ENCODE results near the gene C9orf72.

C9orf72 gene

GRCh38 chr9:27537756-27538155 lies 35.5 kb downstream of the C9orf72 start:
- no peak for DNase-seq

DNA sequence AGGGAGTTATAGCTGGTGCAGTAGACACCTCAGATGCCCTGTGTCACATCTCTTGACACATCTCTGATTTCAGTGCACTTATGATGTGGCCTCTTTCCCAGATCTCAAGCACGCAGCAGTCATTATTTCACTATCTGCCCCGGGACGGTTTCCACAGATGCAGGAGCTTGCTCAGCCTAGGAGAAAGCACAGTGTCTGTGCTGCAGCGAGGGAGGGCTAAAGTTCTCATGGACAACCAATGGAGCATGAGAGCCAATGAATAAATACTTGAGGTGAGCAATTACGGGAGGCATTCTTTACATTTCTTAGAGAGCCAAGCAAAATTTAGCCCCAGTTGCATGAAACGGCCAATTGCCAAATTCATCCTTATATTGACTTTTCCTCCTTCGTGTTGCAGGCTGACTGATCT lies 36.2 kb downstream of the C9orf72 start:
- DNase-seq: no peak

- DNase-seq: no peak
These were observed 37.1 kb downstream of the C9orf72 start for GRCh38 chr9:27536168-27536567.

GRCh38 chr9:27535701-27536118 lies 37.6 kb downstream of the C9orf72 start:
- DNase-seq: no peak

GRCh38 chr9:27534658-27535209 lies 38.5 kb downstream of the C9orf72 start:
- no peak for DNase-seq

GRCh38 chr9:27534131-27534530 lies 39.1 kb downstream of the C9orf72 start:
- DNase-seq: no peak

DNA sequence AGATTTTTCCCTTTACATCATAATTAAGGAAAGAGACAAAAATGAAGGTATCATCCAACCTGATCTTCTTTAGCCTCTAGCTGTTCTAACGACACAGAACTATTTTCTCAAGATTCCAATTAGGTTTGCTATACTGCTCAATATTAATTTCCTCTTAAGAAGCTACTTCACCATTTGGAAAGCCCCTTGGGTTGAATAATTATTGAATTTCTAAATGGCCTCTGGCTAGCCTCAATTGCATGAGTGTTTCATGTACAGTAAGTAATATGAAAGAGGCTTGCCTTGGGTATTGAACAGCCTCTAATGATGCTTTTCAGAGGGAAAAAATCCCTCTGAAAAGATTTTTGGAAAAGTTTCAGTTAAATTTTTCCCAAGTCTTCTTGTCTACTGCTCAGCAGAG lies 40.0 kb downstream of the C9orf72 start:
- no peak for DNase-seq

- DNase-seq: no peak
These were observed 41.2 kb downstream of the C9orf72 start for GRCh38 chr9:27532046-27532445.

DNA sequence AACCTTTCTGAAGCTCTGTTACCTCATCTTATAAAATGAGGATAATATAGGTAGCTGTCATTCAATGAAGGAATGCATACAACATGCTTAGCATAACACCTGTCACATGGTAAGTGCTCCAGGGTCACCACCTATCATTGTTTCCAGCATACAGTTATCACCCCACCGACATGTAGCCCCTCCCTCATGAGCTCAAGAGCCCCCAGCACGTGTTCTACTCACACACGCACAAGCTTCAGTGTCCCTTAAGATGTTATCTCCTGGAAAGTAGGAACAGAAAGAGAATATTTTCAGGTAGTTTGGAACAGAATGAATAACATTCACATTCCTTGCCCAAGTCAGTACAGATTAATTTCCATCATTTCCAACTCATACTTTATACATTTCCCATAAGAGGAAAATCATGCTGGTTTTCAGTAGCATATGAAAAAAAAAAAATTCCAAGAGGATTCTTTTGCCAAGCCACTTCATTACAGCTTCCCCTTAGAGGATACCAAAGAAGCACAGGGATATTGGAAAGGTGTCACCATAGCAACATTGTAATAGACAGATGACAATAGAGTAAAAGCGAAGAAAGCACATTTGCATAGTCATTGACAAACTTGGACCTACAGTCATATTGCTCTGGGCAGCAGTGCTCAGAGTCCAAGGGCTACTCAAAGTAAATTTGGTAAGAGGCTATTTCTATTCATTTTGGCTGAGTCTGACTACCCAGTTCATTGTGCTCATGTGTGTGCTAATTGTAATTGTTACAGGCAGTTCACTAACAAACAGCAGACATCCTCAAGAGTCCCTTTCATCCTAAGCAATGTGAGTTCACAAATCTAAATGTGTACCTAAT lies 42.1 kb downstream of the C9orf72 start:
- no peak for DNase-seq

DNA sequence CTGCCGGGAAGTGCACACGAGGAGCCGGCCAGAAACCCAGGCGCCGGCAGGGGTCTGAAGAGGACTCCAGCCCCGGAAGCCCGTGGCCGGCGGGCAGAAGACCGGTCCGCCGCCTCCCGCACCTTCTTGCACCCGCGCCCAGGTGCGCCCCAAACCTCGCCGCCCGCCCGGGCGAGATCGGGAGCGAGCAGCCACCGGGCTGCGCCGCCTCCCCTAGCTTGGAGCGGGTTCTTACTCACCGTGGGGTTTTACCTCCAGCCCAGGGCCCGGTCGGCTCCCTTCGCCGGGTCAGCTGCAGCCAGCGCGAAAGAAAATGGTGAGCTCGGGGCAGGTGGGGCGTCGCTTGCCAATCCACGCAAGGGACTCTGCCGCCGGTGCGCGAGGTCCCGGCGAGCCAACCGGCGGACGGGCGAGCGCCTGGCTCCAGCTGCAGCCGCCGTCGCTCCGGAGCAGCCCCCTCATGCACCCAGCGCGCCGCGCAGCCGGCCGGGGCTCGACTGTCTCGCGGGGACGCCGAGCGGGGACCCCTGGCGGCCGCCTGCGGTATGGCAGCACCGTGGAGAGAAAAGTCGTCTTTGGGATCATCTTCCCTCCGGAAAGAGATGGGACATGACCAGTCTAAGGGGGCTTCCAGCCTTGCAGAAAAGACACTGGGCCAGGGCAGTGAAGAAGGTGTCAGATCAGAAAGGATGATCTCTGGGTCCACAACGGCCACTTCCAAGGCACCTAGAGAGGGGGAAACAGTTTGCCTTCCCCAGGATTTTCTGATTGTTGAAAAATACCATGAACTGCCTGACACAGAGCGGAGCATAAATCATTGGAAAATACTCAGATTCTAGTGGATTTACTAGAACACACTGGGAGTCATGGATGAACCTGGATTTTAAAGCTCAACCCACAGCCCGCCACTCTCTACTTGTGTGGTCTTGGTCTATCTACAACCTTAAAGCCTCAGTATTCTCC lies 43.7 kb downstream of the C9orf72 start, which contains the start of gene MOB3B:
MOB3B (minus strand) TSS at position 499 of the 963 bp plus-strand sequence. CDS start 74,264 bp downstream, outside the sequence.
- DNase-seq: peak; percentile 68

- DNase-seq: peak; percentile 14
These were observed 44.4 kb downstream of the C9orf72 start for GRCh38 chr9:27528886-27529315.

- peak; percentile 11 for DNase-seq
These were observed 45.0 kb downstream of the C9orf72 start for GRCh38 chr9:27528076-27528885.

GRCh38 chr9:27527702-27528075 lies 45.6 kb downstream of the C9orf72 start:
- no peak for DNase-seq

DNA sequence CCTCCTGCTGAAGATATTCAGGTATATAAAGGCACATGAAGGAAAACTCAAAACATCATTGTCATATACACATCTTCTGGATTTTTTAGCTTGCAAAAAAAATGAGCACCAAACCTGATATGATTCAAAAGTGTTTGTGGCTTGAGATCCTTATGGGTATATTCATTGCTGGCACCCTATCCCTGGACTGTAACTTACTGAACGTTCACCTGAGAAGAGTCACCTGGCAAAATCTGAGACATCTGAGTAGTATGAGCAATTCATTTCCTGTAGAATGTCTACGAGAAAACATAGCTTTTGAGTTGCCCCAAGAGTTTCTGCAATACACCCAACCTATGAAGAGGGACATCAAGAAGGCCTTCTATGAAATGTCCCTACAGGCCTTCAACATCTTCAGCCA lies 49.0 kb downstream of the C9orf72 start, which contains the start of gene IFNK:
IFNK (plus strand) TSS at position 55 of the 400 bp plus-strand sequence; CDS start at position 102, 47 bp downstream.
- no peak for DNase-seq

GRCh38 chr9:27523141-27523540 lies 50.1 kb downstream of the C9orf72 start:
- DNase-seq: no peak

- no peak for DNase-seq
These were observed 52.3 kb downstream of the C9orf72 start for GRCh38 chr9:27520986-27521385.

DNA sequence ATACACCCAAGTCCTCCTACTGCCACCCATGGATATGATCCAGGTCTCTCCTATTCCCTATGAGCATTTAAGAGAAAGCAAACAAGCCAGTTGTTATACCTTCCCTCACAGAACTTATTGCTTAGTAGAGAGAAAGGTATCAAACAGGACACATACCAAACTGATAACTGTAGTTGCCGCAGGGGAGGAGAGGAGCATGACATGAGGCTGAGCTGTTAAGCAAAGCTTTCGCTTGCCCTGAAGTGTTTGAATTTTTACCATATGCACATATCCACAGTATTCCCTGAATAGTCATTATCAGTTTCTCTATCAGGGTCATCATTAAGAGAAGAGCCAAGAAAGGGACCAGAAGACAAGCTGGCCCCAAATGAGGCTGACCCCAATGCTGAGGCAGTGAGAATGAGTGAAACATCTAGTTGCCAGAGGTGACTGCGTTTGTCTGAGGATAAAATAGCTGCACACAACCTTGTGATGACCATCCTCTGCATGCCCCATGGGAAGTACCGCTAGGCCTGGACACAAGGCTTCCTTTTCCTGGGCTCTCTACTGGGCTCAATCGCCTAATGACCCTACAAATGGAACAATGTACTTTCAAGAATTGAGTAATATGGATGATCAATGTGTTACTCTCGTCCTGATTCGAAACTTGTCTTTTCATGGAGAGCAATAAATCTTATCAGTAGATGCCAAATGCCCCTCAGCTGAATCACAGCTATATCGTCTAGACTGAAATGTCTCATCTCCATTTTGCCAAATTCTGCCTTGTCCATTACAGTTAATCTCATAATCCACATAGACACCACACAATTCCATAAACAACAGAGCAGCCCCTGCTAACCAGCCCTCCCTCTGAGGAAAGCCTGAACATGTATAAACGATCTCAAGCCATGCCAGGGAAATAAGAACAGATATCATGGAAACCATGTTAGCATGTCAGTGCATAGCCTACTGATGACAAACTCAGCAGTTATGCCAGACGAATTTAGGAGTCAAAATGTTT lies 53.5 kb downstream of the C9orf72 start:
- DNase-seq: no peak

GRCh38 chr9:27518809-27519208 lies 54.5 kb downstream of the C9orf72 start:
- no peak for DNase-seq

DNA sequence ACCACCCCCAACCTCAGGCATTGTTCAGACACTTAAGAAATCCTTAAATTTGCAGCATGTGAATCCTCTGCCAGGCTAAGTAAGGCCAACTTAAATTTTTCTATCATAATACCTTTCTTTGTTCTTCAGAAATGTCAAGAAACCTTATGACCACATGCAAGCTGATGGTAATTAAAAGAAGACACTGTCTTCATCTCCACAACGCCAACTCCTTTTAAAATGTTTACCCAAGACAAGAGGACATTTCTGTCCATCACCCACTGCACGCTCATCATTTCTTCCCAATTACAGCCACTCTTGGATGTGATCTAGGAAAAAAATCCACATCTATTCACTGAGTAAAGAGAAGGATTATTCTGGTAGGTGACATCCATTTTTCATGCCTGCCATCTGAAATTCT lies 55.3 kb downstream of the C9orf72 start:
- no peak for DNase-seq

GRCh38 chr9:27514551-27514950 lies 58.7 kb downstream of the C9orf72 start:
- no peak for DNase-seq

- no peak for DNase-seq
These were observed 61.5 kb downstream of the C9orf72 start for GRCh38 chr9:27511771-27512170.
